ENCODE results near the gene ETFDH. TPM values are rescaled to one million over a fixed set of nuclear protein-coding genes. Genes with fewer than 3 reads are reported as not detected.

ETFDH gene
- total and polyA plus RNA-seq, 9 of the 15 experiments (the other 6 are each of a cell fraction or from before 2014, with no cell fraction given), result 14.6 to 33.6 (median 25.9) TPM

- TF ChIP-seq PKNOX1 (IDR thresholded peaks at IDR 0.05) (peak; percentile 82), GTF2F1 (IDR thresholded peaks at IDR 0.05; ENCODE audit: low read depth, low read length) (no peak), AFF4 (CRISPR knock-in tag; IDR thresholded peaks at IDR 0.05) (peak; percentile 92; the same call in 1 of the 2 replicates), HES1 (IDR thresholded peaks at IDR 0.05; ENCODE audit: low read depth) (no peak), ZNF124 (CRISPR knock-in tag; IDR thresholded peaks at IDR 0.05) (no peak), THRAP3 (IDR thresholded peaks at IDR 0.05; ENCODE audit: borderline replicate concordance) (no peak), TEAD1 (CRISPR knock-in tag; IDR thresholded peaks at IDR 0.05) (0 out of 4 replicates have a peak, but pooled peaks of 1 of the 2 experiments have one; percentile 22), THAP7 (CRISPR knock-in tag; IDR thresholded peaks at IDR 0.05) (no peak), MNT (conservative IDR thresholded peaks at IDR 0.05) (peak; percentile 69 to 86; a peak in 3 of 4 replicates), ZFX (CRISPR knock-in tag; IDR thresholded peaks at IDR 0.05) (peak; percentile 94), MEF2A (IDR thresholded peaks at IDR 0.05; ENCODE audit: control insufficient read depth, low read depth, low read length) (no peak), PHF8 (IDR thresholded peaks at IDR 0.05; ENCODE audit: borderline replicate concordance, low read length) (peak; percentile 61), ZBTB8A (IDR thresholded peaks at IDR 0.05; ENCODE audit: partially characterized antibody) (no peak), MXI1 (IDR thresholded peaks at IDR 0.05; ENCODE audit: low read depth, low read length) (0 out of 2 replicates have a peak, but pooled peaks have one; percentile 1), PPARD (CRISPR knock-in tag; IDR thresholded peaks at IDR 0.05) (no peak), DIDO1 (tag; IDR thresholded peaks at IDR 0.05; ENCODE audit: low read depth) (no peak; the same call in none of the 2 replicates)
Observed at GRCh38 chr4:158671915-158672806, at the start of gene ETFDH (continued).

Data from K562 (cell line).